GM21390 (cell line): Measurements from ENCODE around the gene UBR1.

Experiments used
- ATAC-seq: cut with Tn5 transposase; IDR thresholded peaks from one replicate; pipeline ENCODE4 v1.9.1; 2021; ENCODE audit not compliant: unreplicated experiment

The UBR1 gene

DNA sequence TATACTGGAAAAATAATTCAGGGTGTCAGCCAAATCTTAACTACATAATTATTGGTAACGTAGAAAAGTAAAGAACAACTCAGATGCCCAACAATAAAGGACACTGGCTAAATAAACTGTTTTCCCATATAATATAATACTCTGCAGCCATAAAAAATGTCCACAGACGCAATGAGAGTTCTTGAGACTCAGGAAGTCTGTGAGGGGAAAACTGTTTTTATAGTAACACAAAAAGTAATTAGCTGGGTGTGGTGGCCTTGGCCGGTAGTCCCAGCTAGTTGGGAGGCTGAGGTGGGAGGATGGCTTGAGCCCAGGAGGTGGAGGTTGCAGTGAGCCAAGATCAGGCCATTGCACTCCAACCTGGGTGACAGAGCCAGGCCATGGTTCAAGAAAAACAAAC lies 5.5 kb upstream of the UBR1 start:
- ATAC-seq, result no peak

DNA sequence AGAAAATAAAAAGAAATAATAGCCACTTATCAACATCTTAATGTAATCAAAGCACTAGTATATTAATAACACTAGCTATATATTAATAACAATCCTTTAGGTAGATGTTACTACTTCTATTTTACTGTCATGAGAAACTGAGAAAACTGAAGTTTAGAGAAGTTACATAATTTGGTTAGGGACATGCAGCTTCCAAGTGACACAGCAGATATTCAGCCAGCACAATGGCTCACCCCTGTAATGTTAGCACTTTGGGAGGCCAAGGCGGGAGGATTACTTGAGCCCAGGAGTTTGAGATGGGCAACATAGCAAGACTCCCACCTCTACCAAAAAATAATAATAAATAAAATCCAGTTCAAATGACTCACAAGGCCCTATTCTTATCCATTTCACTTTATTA lies 1.9 kb upstream of the UBR1 start:
- ATAC-seq, result no peak

DNA sequence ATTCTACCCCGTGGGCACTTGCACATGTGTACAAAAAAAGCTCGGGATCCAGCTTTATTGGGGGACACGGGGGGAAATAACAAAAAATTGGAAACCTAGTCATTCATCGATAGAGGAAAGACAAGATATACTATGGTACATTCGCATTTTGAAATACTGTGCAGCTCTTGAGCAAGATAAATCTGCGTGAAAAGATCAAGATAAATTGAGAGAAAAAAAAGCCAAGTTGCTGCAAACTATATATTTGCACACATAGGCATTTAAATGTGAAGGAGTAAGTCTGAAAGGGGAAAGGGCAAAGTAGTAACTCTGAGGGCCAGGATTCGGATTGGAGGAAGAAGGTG lies 620 bp upstream of the UBR1 start:
- ATAC-seq, result no peak

DNA sequence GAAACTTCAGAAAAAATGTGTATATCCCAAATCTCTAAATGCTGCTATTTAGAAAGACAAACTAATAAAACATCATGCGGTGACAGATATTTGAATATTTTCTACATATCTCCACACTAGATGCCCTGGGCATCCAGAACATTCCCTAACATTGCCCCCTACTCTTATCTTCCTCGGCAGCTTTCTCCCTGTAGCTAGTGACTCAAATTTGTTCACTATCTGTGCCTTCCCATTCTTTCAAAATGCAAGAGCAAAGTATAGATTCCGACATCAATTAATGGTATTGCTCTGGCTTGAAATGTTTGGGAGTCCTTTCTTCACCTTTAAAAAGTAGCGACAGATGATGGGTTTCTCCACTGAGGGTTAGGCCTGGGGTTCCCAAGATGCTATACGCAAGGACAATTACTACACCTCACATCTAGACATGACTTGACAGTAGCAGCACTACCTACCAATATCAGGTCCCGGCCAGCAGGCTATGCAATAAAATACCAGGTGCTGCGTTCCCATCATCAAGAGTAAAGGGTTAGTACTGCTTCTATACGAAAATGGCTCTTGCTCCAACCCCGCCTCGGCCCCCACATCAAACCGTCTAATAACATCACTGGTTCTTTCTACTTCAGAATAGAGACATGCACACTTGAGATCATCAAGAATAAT lies 631 bp downstream of the UBR1 start:
- ATAC-seq, result no peak

DNA sequence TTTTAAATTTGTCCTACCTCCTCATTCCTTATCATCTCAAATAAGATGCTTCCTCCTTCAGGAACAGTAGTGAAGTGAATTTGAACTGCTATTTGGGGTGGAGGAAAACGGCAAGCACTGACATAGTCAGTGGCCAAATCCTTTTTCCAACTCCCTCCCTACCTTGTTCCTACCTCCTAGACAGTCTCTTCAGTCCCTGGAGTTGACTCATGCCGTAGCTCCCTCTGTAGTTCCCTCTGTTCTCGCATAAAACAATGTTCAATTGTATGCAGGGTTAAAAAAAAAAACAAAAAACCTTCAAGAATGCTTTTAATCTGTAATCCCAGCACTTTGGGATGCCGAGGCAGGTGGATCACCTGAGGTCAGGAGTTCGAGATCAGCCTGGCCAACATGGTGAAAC lies 1.4 kb downstream of the UBR1 start:
- no peak for ATAC-seq

DNA sequence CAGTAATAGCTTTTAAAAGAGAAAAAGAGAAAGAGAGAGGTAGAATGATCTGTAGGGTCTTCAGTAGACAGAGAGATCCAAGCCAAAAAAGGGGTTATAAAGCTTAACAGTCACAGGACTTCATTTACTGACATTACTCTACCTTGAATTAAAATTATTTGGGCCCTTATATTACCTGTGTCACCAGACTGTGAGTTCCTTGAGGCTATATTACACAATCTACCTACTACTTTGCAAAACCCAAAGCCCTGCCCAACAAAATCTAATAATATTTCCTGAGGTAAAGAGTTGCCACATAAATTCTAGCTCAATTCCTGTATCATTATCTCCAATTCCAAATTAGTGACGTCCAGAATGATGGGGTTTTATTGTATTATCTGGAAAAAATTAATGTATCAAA lies 1.9 kb downstream of the UBR1 start:
- no peak for ATAC-seq

DNA sequence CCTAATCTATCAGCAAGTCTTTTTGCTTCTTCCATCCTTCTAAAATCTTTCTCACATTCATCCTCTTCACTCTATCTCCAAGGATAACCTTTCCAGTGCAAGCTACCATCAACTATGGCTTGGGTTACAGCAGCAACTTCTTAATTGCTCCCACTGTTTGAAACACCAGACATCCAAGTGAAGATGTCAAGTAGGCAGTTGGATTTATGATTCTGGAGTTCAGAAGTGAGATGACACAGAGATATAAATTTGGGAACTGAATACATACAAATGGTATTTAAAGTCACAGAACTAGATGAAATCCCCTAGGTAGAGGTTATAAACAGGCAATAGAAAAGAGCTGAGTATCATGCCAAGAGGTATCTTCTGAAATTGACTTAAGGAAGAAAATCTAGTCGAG lies 3.7 kb downstream of the UBR1 start:
- ATAC-seq, result no peak

DNA sequence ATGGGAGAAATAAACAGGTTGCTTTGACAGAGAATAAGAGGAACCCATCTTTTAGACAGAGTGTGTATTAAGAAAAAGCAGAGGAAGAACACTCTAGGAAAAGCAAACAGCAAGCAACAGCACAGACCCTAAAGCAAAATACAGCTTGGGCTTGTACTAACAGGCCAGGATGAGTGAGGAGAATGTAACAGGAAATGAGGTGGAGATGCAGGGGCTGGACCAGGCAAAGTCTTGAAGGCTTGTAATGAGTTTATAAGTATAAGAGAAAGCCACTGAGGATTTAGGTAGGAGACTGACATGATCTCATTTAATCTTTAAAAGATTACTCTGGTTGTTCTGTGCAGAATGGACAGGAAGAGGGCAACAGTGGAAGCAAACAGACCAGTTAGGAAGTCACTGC lies 4.9 kb downstream of the UBR1 start:
- ATAC-seq, result no peak

DNA sequence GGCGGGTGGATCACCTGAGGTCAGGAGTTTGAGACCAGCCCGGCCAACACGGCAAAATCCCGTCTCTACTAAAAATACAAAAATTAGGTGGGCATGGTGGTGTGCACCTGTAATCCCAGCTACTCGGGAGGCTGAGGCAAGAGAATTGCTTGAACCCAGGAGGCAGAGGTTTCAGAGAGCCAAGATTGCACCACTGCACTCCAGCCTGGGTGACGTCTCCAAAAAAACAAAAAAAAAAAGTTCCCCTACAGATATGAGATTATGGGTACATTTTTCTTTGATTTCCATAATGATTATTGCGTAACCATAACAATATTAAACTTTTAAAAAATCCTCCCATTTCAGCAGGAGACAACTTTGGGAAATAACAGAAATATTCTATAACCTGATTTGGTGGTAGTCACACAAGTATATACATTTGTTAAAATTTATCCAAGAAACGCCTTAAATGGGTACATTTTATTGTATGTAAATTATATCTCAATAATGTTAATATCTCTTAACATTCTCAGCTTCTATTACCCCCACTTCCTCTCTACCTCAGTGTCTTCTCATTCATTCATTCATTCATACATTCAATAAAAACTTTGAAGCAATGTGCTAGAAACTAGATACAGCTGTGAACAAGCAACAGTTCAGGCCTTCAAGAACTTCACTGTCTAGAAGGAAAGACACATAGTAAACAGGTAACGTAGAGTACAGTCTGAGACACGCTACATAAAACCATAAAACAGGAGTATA lies 6.6 kb downstream of the UBR1 start:
- no peak for ATAC-seq

DNA sequence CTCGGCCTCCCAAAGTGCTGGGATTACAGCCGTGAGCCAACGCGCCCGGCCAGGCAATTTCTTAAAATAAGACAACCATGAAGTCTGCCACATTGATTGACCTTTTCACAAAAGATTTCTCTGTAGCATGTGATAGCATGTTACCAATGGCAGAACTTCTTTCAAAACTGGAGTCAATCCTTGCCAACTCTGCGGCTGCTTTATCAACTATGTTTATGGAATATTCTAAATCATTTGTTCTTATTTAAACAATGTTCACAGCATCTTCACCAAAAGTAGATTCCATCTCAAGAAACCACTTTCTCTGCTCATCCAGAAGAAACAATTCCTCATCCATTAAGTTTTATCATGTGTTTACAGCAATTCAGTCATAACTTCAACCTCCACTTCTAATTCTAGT lies 9.4 kb downstream of the UBR1 start:
- no peak for ATAC-seq

DNA sequence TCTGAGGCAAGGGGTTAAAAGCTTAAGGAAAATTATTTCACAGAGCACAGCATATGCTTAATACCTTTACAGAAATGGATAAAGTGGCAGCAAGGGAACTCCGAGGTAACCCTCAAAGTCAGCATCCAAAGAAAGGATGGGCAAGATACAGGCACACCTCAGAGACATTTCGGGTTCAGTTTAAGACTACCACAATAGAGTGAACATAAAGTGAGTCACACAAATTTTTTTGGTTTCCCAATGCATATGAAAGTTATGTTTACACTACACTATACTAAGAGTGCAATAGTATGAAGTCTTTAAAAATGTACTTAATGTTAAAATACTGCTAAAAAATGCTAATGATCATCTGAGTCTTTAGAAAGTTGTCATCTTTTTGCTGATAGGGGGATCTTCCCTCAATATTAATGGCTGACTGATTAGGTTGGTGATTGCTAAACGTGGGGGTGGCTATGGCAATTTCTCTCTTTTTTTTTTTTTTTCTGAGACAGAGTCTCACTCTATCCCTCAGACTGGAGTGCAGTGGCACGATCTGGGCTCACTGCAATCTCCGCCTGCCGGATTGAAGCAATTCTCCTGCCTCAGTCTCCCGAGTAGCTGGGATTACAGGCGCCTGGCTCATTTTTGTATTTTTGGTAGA lies 10.0 kb downstream of the UBR1 start:
- no peak for ATAC-seq

DNA sequence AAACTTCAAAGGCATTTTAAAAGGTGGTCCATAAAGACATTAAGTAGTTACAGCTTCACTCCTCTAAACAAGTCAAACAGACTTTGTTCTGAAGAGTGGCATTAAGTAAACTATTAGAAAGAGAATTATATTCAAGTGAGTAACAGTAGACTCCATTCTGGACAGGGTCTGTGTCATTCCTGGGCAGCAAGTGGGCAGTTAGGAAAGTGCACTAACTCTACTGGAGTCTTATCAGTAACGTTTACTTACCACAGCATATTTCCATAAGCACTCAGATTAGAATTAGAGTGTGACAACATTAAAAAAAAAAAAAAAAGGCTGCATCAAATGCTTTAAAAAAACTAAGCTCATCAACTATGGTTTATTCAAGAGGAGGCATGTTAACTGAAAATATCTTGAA lies 10.6 kb downstream of the UBR1 start:
- ATAC-seq, result no peak

DNA sequence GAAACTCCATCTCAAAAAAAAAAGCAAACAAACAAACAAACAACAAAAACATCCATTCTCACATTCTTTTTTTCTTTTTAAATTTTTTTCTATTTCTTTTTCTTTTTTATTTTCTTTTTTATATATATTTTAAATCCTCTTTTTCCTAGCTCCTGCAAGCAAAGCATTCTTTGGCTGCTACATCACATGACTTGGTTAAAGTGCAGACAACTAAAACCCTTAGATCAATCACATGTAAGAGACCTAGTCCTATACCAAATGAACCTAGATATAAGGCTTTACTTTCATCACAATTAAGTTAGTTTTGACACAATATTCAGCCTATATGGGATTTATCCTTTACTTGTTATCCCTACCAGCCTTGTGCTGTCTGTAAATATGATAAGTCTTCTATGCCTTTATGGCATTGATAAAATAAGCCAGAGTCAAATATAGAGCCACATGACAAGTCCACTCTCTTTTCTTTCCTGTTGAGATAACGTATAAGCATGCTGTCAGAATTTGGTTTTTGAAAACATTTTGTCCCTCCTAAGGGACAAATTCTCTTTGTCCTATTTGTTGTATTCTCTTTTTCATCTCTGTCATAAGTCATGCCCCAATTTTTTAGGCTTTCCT lies 11.3 kb downstream of the UBR1 start:
- ATAC-seq, result no peak

DNA sequence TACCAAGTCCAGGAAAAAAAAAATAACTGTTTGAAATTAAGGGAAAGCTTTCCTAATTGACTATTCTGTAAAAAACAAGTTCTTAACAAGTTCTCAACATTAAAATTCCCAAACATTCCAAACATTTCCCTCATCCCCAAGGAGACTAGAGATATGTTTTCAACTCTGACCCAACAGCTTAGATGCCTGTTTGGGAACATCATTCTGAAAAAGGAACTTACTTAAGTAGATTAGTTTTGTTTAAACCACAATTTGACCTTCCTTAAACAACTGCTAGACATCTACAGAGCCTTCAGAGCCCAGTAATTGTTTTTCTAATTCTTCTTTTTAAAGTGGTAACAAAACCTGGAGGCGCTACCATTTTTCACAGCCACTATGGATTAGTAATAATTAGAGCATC lies 12.8 kb downstream of the UBR1 start:
- ATAC-seq, result no peak

DNA sequence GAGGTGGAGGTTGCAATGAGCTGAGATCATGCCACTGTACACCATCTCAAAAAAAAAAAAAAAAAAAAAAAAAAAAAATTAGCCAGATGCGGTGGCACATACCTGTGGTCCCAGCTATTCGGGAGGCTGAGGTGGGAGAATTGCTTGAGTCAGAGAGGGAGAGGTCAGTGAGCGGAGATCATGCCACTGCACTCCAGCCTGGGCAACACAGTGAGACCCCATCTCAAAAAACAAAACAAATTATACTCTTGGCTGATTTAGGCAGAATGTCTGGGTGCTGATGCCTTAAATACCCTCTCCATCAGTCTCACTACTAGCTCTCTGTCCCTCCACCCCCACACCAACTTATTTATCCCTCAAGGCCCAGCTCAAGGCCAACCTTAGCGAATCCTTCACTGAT lies 14.0 kb downstream of the UBR1 start:
- ATAC-seq, result no peak

DNA sequence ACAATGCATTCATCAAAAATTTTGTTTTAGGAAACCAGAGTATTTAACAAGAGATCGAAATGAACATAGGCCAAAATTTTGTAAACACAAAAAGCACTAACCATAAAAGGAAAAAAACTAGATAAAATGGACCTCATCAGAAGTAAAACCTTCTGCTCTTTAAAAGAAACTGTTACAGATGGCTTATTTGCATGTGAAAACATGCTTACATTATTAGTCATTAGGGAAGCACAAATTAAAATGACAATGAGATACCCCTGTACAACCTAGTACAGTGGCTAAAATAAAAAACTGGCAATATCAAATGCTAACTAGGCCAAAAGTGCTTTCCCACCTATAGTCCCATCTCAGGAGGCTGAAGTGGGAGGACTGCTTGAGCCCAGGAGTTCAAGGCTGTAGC lies 19.3 kb downstream of the UBR1 start:
- no peak for ATAC-seq

DNA sequence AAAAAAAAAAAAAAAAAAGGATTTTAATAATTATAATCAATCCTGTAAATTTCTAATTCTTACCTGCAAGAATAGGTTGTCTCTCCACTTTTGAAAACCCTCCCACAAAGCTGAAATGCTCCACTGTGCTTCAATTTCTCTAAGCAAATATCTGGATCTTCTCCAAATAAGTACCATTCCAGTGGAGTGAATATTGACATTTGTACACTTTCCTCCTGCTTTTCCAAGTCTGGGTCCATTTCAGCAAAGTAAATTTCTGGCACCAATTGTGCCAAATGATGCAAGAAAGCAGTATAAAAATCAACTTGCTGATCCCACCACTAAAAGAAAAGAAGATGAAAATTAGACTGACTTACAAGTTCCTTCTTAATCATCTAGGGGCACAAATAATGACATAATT lies 19.9 kb downstream of the UBR1 start:
- no peak for ATAC-seq

DNA sequence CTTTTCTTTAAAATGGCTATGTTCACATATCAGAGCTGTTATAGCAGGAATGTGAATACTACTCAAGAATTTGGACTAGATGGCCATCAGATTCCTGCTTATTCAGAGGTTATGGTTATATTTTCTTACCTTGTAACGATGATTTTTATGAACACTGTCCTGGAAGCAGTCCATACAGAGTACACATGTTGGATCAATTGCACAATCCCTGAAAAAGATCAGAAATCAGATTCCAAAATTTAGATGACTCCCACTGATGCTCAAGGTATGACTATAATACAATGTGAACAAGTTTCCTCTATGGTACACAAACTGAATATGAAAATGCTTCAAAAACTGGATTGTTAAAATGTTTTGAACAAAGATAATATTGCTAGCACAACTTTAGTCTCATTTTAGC lies 23.3 kb downstream of the UBR1 start:
- ATAC-seq, result no peak

DNA sequence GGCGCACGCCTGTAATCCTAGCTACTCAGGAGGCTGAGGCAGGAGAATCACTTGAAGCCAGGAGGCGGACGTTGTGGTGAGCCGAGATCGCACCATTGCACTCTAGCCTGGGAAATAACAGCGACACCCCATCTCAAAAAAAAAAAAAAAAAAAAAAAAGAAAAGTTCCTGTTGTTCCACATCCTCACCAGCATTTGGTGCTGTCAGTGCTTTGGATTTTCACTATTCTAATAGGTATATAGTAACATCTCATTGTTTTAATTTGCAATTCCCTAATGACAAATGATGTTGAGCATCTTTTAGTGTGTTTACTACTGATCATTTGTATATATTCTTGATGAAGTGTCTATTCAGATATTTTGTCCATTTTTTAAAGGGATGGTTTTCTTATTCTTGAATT lies 24.6 kb downstream of the UBR1 start:
- ATAC-seq, result no peak

DNA sequence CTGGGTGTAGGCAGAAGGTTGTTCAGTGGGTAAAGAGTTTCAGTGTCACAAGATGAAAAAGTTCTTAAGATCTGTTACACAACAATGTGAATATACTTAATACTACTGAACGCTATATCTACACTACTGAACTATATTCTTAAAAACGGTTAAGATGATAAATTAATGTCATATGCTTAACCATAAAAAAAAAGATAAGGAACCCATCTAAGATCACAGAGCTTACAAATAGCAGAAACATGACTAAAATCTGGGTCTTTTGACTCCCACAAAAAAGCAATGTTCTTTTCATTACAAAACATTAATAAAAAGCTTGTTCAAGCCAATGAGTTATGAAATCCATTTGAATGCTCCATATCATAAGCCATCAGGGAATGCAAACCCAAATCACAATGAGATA lies 34.4 kb downstream of the UBR1 start:
- no peak for ATAC-seq

DNA sequence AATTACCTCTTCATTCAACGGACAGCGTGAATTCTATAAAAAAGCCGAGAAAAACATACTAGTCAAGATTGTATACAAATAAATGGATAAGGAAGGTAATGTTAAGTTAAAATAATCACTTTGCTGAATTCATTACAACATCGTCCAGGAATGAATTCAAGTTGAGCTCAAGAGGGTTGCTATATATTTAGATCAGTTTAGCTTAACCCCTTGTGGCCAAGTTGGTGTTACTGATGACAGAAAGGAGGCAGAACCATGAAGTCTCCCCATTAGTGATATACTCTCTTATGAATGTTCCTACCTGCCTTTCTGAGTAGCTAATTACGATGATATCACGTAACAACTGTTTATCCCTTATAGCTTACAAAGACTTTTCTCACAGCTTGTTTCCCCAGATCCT lies 34.9 kb downstream of the UBR1 start:
- ATAC-seq, result no peak

DNA sequence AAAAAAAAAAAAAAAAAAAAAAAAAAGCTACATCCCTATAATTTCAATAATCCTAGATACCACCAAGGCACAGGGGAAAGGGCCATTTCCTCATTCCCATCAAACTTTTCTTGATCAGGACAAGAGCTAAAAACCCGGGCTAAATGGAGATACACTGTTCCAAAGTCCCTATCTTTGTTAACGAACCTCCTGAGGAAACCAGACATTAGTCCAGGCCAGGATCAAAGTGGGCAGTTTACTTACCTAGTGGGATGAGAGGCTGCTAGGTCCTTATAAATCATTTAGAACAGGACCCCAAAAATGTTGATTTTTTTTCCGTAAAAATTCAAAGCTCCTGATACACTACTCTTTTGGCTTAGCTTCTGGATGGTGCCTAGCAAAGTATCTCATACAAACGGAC lies 35.6 kb downstream of the UBR1 start:
- ATAC-seq, result no peak
